HG03565 (cell line): ENCODE data around the gene ZNF665.
"Not testable (repeated sequence)": the region's sequence is repeated elsewhere in the genome, so short reads cannot be mapped to it uniquely, and the experiment has no call there.

Source experiments
- ATAC-seq: cut with Tn5 transposase; IDR thresholded peaks from one replicate; pipeline ENCODE4 v1.9.1; 2021; ENCODE audit warnings: mild to moderate bottlenecking, moderate library complexity; ENCODE audit not compliant: unreplicated experiment

ZNF665 gene

GRCh38 chr19:53158119-53158656, 35.0 kb downstream of the ZNF665 start:
- no peak for ATAC-seq

GRCh38 chr19:53157626-53158025, 35.5 kb downstream of the ZNF665 start:
- no peak for ATAC-seq

GRCh38 chr19:53156850-53157249, 36.3 kb downstream of the ZNF665 start:
- no peak for ATAC-seq

- no peak for ATAC-seq
Measured at GRCh38 chr19:53147645-53148044, 45.5 kb downstream of the ZNF665 start.

GRCh38 chr19:53140351-53140750, 52.8 kb downstream of the ZNF665 start:
- ATAC-seq = no peak

- no peak for ATAC-seq
Measured at GRCh38 chr19:53136432-53136831, 56.7 kb downstream of the ZNF665 start.

GRCh38 chr19:53132141-53132991, 60.8 kb downstream of the ZNF665 start, which contains the start of gene ZNF415:
Gene ZNF415, minus strand, starts transcription at chr19:53132910. Its CDS starts 10,234 bp downstream, at chr19:53122676.
- ATAC-seq = no peak

- ATAC-seq = no peak
Measured at GRCh38 chr19:53131727-53132126, 61.4 kb downstream of the ZNF665 start.

GRCh38 chr19:53131085-53131590, 62.0 kb downstream of the ZNF665 start:
- ATAC-seq = no peak

- ATAC-seq = no peak
Measured at GRCh38 chr19:53130506-53130905, 62.7 kb downstream of the ZNF665 start.

GRCh38 chr19:53126733-53127526, 66.2 kb downstream of the ZNF665 start:
- ATAC-seq = not testable (repeated sequence)

GRCh38 chr19:53123400-53123799, 69.8 kb downstream of the ZNF665 start:
- no peak for ATAC-seq
